Measurements from ENCODE around the gene LASP1NB.
A peak's percentile ranks its signal among the peaks of the same experiment; 100 is the strongest.

The LASP1NB gene

GRCh38 chr17:38897176-38897575 lies 28.2 kb upstream of the LASP1NB start:
- DNase-seq (no peak), FAIRE-seq (no peak)
- H3K4me3 ChIP-seq (ENCODE audit: low read length in 3 of 3): no peak overlapping the region
- no peaks in the 10 kb centered on the region for H3K27me3 ChIP-seq (ENCODE audit: control insufficient read depth, insufficient read depth, low read length)
- H3K9ac ChIP-seq (ENCODE audit: low read length in 3 of 3): peak overlapping the region in 1 of 3 donors; percentile 56
- H3K9me3 ChIP-seq (ENCODE audit: control insufficient read depth in 2 of 3, insufficient read depth in 1 of 3, low read length in 3 of 3): no peaks in the 10 kb centered on the region
- peaks cover 0 to 55% (median 42%) of the 10 kb centered on the region in 3 donors for H3K4me1 ChIP-seq (ENCODE audit: control insufficient read depth in 2 of 3, insufficient read depth in 2 of 3, low read depth in 1 of 3, low read length in 3 of 3)
- intact Hi-C loops (cut with DNase I): no loop called here
- H3K36me3 ChIP-seq (ENCODE audit: control insufficient read depth in 2 of 3, insufficient read depth in 3 of 3, low read length in 3 of 3): peaks cover under 1 to 13% (median 2%) of the 10 kb centered on the region in 3 donors
- TF ChIP-seq CTCF (IDR thresholded peaks at IDR 0.05; ENCODE audit: borderline replicate concordance, extremely low read depth, insufficient read depth): no peak
- H3K27ac ChIP-seq (ENCODE audit: low read depth in 2 of 2, low read length in 2 of 2): peak overlapping the region; percentile 85 to 86

GRCh38 chr17:38897671-38898290 lies 27.6 kb upstream of the LASP1NB start:
- Histone ChIP-seq H3K27ac (ENCODE audit: low read depth in 2 of 2, low read length in 2 of 2) (peak overlapping the region; percentile 85 to 86), H3K9me3 (ENCODE audit: control insufficient read depth in 2 of 3, insufficient read depth in 1 of 3, low read length in 3 of 3) (no peaks in the 10 kb centered on the region), H3K36me3 (ENCODE audit: control insufficient read depth in 2 of 3, insufficient read depth in 3 of 3, low read length in 3 of 3) (peaks cover 0 to 7% (median 1%) of the 10 kb centered on the region in 3 donors), H3K4me1 (ENCODE audit: control insufficient read depth in 2 of 3, insufficient read depth in 2 of 3, low read depth in 1 of 3, low read length in 3 of 3) (peaks cover 0 to 54% (median 42%) of the 10 kb centered on the region in 3 donors), H3K4me3 (ENCODE audit: low read length in 3 of 3) (no peak overlapping the region), H3K9ac (ENCODE audit: low read length in 3 of 3) (peak overlapping the region in 1 of 3 donors; percentile 56), H3K27me3 (ENCODE audit: control insufficient read depth, insufficient read depth, low read length) (no peaks in the 10 kb centered on the region)
- TF ChIP-seq CTCF (IDR thresholded peaks at IDR 0.05; ENCODE audit: borderline replicate concordance, extremely low read depth, insufficient read depth): no peak
- FAIRE-seq (no peak), DNase-seq (no peak)
- intact Hi-C loops (cut with DNase I): no loop called here

- intact Hi-C loops (cut with DNase I): no loop called here
- peak overlapping the region in 2 of 3 donors; percentile 14 to 56 for H3K9ac ChIP-seq (ENCODE audit: low read length in 3 of 3)
- peak overlapping the region; percentile 85 to 86 for H3K27ac ChIP-seq (ENCODE audit: low read depth in 2 of 2, low read length in 2 of 2)
- H3K4me1 ChIP-seq (ENCODE audit: control insufficient read depth in 2 of 3, insufficient read depth in 2 of 3, low read depth in 1 of 3, low read length in 3 of 3): peaks cover 0 to 49% (median 38%) of the 10 kb centered on the region in 3 donors
- TF ChIP-seq CTCF (IDR thresholded peaks at IDR 0.05; ENCODE audit: borderline replicate concordance, extremely low read depth, insufficient read depth): no peak
- no peaks in the 10 kb centered on the region for H3K27me3 ChIP-seq (ENCODE audit: control insufficient read depth, insufficient read depth, low read length)
- H3K4me3 ChIP-seq (ENCODE audit: low read length in 3 of 3): no peak overlapping the region
- H3K36me3 ChIP-seq (ENCODE audit: control insufficient read depth in 2 of 3, insufficient read depth in 3 of 3, low read length in 3 of 3): peaks cover 0 to 5% (median 0%) of the 10 kb centered on the region in 3 donors
- DNase-seq: no peak
- H3K9me3 ChIP-seq (ENCODE audit: control insufficient read depth in 2 of 3, insufficient read depth in 1 of 3, low read length in 3 of 3): no peaks in the 10 kb centered on the region
- no peak for FAIRE-seq
Measured at GRCh38 chr17:38898291-38898679, 27.1 kb upstream of the LASP1NB start.
